K562 (cell line): ENCODE results near the gene COPS8. TPM values are rescaled to one million over a fixed set of nuclear protein-coding genes. Genes with fewer than 3 reads are reported as not detected.

ENCODE experiments used
- ATAC-seq: fragments of 200-7000 bp; cut with Tn5 transposase; 3 replicates; pipeline ENCODE4 v1.9.1; 2020; ENCODE audit warnings: moderate library complexity
- BruUV-seq: library from RNA; stranded (reverse); fragments of 400-500 nt; replicated peaks from 2 replicates; lab custom pipeline; 2021; lab: Mats Ljungman, UMichigan
- CTCF ChIA-PET: fragments of 300-600 bp; formaldehyde crosslinking; extraction: SDS; loops from one replicate; lab custom pipeline; 2021; ENCODE audit warnings: low intra/inter-chr PET ratio; lab: Yijun Ruan, JAX
- POLR2A ChIA-PET: fragments of 300-600, 350-650 bp; sonication (Branson Sonifier 250); formaldehyde crosslinking; extraction: SDS; loops from one replicate; lab custom pipeline; 2021; ENCODE audit warnings: antibody characterized with exemption, inconsistent platforms; lab: Yijun Ruan, JAX
- DNase-seq, 4 experiments: peaks; one replicate each; pipeline versions ENCODE4 v3.0.0 to v3.0.0-alpha.2; 2011 to 2018; ENCODE audit warnings: low spot score in 3 of 4, mixed read lengths in 3 of 4; ENCODE audit errors: extremely low read depth in 1 of 4
- FAIRE-seq: peaks from 2 replicates; lab custom pipeline; 2011; peaks lifted over from hg19 to GRCh38; lab: Jason Lieb, UNC
- H2AFZ ChIP-seq: 2 replicates; pipeline ENCODE4 v1.6.0; 2011; ENCODE audit warnings: low read depth, low read length, control low read depth, inconsistent platforms
- H3K27ac ChIP-seq: fragments of 200-600 bp; 3 replicates; pipeline ENCODE4 v1.8.0; 2011; ENCODE audit warnings: low read depth, mild to moderate bottlenecking, control low read depth, inconsistent platforms, low read length, moderate library complexity, mixed read lengths; ENCODE audit errors: extremely low read depth
- H3K27me3 ChIP-seq, 2 experiments: fragments of 300-600 bp in 1 of 2; 2 replicates in 1 of 2; 3 replicates in 1 of 2; pipeline versions ENCODE4 v1.6.0 to v1.8.0; 2011; ENCODE audit warnings: inconsistent platforms in 2 of 2, low read length in 2 of 2, mild to moderate bottlenecking in 1 of 2, mixed read lengths in 1 of 2, moderate library complexity in 1 of 2; ENCODE audit not compliant: control insufficient read depth in 2 of 2, insufficient read depth in 2 of 2
- H3K36me3 ChIP-seq: fragments of 300-600 bp; 3 replicates; pipeline ENCODE4 v1.8.0; 2011; ENCODE audit warnings: mild to moderate bottlenecking, low read length, inconsistent platforms; ENCODE audit not compliant: control insufficient read depth, insufficient read depth
- H3K4me1 ChIP-seq, 2 experiments: fragments of 200-600 bp in 1 of 2; replicated peaks in 1 of 2; 2 replicates in 1 of 2; 3 replicates in 1 of 2; pipeline versions ENCODE4 v1.5.1 to v1.8.0; 2011; ENCODE audit warnings: inconsistent platforms in 2 of 2, low read length in 2 of 2, mild to moderate bottlenecking in 1 of 2, mixed read lengths in 1 of 2, moderate library complexity in 1 of 2; ENCODE audit not compliant: control insufficient read depth in 2 of 2, insufficient read depth in 2 of 2
- H3K4me2 ChIP-seq: 2 replicates; pipeline ENCODE4 v1.6.1; 2011; ENCODE audit warnings: low read length, control low read depth, inconsistent platforms, mixed read lengths; ENCODE audit not compliant: insufficient read depth
- H3K4me3 ChIP-seq: fragments of 200-600 bp; sonication (generic), shearing (Covaris generic); 2 replicates; pipeline ENCODE4 v1.5.1; 2016; ENCODE audit warnings: control low read depth, inconsistent platforms
- H3K79me2 ChIP-seq: fragments of 200-600 bp; 3 replicates; pipeline ENCODE4 v1.8.0; 2011; ENCODE audit warnings: low read length, inconsistent platforms; ENCODE audit not compliant: control insufficient read depth, insufficient read depth
- H3K9ac ChIP-seq, 2 experiments: 2 replicates each; pipeline versions ENCODE4 v1.6.0 to v1.6.1; 2011; ENCODE audit warnings: low read depth in 2 of 2, low read length in 2 of 2, control low read depth in 1 of 2, inconsistent platforms in 1 of 2, mild to moderate bottlenecking in 1 of 2, mixed read lengths in 1 of 2; ENCODE audit not compliant: insufficient read depth in 1 of 2
- H3K9me1 ChIP-seq: one replicate; pipeline ENCODE4 v1.6.0; 2011; ENCODE audit warnings: inconsistent platforms, mild to moderate bottlenecking, low read length, moderate library complexity; ENCODE audit not compliant: control insufficient read depth, insufficient read depth
- H3K9me3 ChIP-seq: replicated peaks from 2 replicates; pipeline ENCODE4 v1.5.1; 2011; ENCODE audit warnings: low read depth, low read length, inconsistent platforms; ENCODE audit not compliant: control insufficient read depth, insufficient read depth
- H4K20me1 ChIP-seq: replicated peaks from 2 replicates; pipeline ENCODE4 v1.6.1; 2011; ENCODE audit warnings: low read length, inconsistent platforms, mixed read lengths; ENCODE audit not compliant: control insufficient read depth, insufficient read depth
- CXXC5 ChIP-seq: fragments of 250-450 bp; sonication (Bioruptor Pico); IDR thresholded peaks from 2 replicates; pipeline ENCODE4 v1.8.0; 2022; ENCODE audit warnings: inconsistent platforms, mild to moderate bottlenecking, moderate library complexity
- DLX4 ChIP-seq: fragments of 250-450 bp; sonication (Bioruptor Pico); IDR thresholded peaks from 2 replicates; pipeline ENCODE4 v1.6.1; 2021; ENCODE audit warnings: mild to moderate bottlenecking
- E2F8 ChIP-seq: fragments of 450-650 bp; IDR thresholded peaks from 2 replicates; pipeline ENCODE4 v1.7.1; 2018; ENCODE audit warnings: mild to moderate bottlenecking, low read depth; ENCODE audit not compliant: partially characterized antibody
- MCM2 ChIP-seq: fragments of 450-650 bp; IDR thresholded peaks from 2 replicates; pipeline ENCODE4 v1.6.1; 2017; ENCODE audit warnings: low read depth, mild to moderate bottlenecking
- NEUROD1 ChIP-seq: fragments of 150-350 bp; IDR thresholded peaks from 2 replicates; pipeline ENCODE4 v1.6.1; 2014; ENCODE audit warnings: borderline replicate concordance, low read length, low read depth; ENCODE audit not compliant: partially characterized antibody
- PHF21A ChIP-seq: fragments of 450-650 bp; IDR thresholded peaks from 2 replicates; pipeline ENCODE4 v1.6.1; 2017; ENCODE audit warnings: low read depth, borderline replicate concordance
- PKNOX1 ChIP-seq: fragments of 450-650 bp; IDR thresholded peaks from 2 replicates; pipeline ENCODE4 v1.6.1; 2016
- POLR2AphosphoS2 ChIP-seq: IDR thresholded peaks from 2 replicates; pipeline ENCODE4 v1.6.1; 2012; ENCODE audit warnings: low read length, improper control_type of control experiment
- RBBP5 ChIP-seq: fragments of 200-600 bp; sonication (generic); IDR thresholded peaks from 2 replicates; pipeline ENCODE4 v1.6.1; 2012; ENCODE audit warnings: borderline replicate concordance, mild to moderate bottlenecking, low read length, control low read depth, inconsistent platforms; ENCODE audit not compliant: insufficient read depth, poor library complexity, severe bottlenecking
- SFPQ ChIP-seq: fragments of 200-400 bp; formaldehyde crosslinking; IDR thresholded peaks from 2 replicates; pipeline ENCODE4 v1.6.1; 2017; ENCODE audit warnings: mild to moderate bottlenecking, low read depth, low read length, moderate library complexity
- TCF7L2 ChIP-seq: fragments of 150-350 bp; IDR thresholded peaks from 2 replicates; pipeline ENCODE4 v1.6.1; 2016; ENCODE audit warnings: low read depth, mild to moderate bottlenecking, low read length, moderate library complexity
- USF1 ChIP-seq: sonication (generic); formaldehyde crosslinking; IDR thresholded peaks from 2 replicates; pipeline ENCODE4 v1.9.0; 2022; ENCODE audit warnings: mild to moderate bottlenecking, missing genetic modification reagents
- WHSC1 ChIP-seq: IDR thresholded peaks from one replicate; pipeline ENCODE4 v1.6.1; 2012; ENCODE audit warnings: low read length, control low read depth, inconsistent platforms
- ZNF431 ChIP-seq: sonication (generic); formaldehyde crosslinking; IDR thresholded peaks from 2 replicates; pipeline ENCODE4 v1.8.0; 2022; ENCODE audit warnings: mild to moderate bottlenecking, missing genetic modification reagents
- ZNF511 ChIP-seq: sonication (generic); formaldehyde crosslinking; IDR thresholded peaks from 2 replicates; pipeline ENCODE4 v1.8.0; 2022; ENCODE audit warnings: mild to moderate bottlenecking, missing genetic modification reagents
- WGBS: fragments of 100-300 bp; shearing (Covaris generic); methylation state at CpG from one replicate; pipeline ENCODE4 v1.1.6; 2016; ENCODE audit warnings: low coverage, mixed read lengths; ENCODE audit not compliant: insufficient coverage; ENCODE audit errors: missing lambda C conversion rate; 5-methylcytosine and 5-hydroxymethylcytosine counted together
- in situ Hi-C: fragments of 300-500 bp; cut with MboI; formaldehyde crosslinking; loops from 4 replicates; pipeline ENCODE4 v1.15.0; 2018; ENCODE audit warnings: inconsistent platforms, mixed read lengths
- intact Hi-C: fragments of 100-400 bp; cut with micrococcal nuclease; formaldehyde crosslinking; loops from 2 replicates; pipeline ENCODE4 v1.14.2; 2022
- polyA plus RNA-seq, 8 experiments: library from polyadenylated mRNA; depleted of rRNA in 4 of 8; stranded (reverse) in 5 of 8; unstranded in 3 of 8; fragments of >200 nt; fragmentation: Nextera tagmentation in 2 of 8; fragmentation: Illumina TruSeq in 1 of 8; extraction: Ambion mirVana in 2 of 8; extraction: Trizol in 1 of 8; gene quantifications; 2 replicates each; pipeline versions ENCODE4 v1.2.1 to v1.2.3, GENCODE V29; 2011 to 2014; ENCODE audit warnings: inconsistent platforms in 1 of 8, missing spikeins in 1 of 8
- total RNA-seq, 7 experiments: library from RNA; depleted of rRNA in 6 of 7; stranded (reverse); fragments of >200 nt in 6 of 7; fragmentation: Illumina TruSeq in 2 of 7; extraction: Trizol in 2 of 7; gene quantifications; 2 replicates each; pipeline versions ENCODE4 v1.2.1 to v1.2.3, GENCODE V29; 2011 to 2021; ENCODE audit warnings: low replicate concordance in 1 of 7

The COPS8 gene
- total and polyA plus RNA-seq, 9 of the 15 experiments (the other 6 are each of a cell fraction or from before 2014, with no cell fraction given): 28.2 to 97.3 (median 58.9) TPM

- TF ChIP-seq CXXC5 (CRISPR knock-in tag): no peak
- TF ChIP-seq WHSC1: no peak
- TF ChIP-seq ZNF431 (CRISPR knock-in tag): no peak
- no peak for TF ChIP-seq NEUROD1
- no peak for TF ChIP-seq DLX4 (CRISPR knock-in tag)
- TF ChIP-seq PHF21A: no peak
- TF ChIP-seq SFPQ: no peak
- no peak for TF ChIP-seq MCM2
- TF ChIP-seq E2F8: no peak
- no peak for TF ChIP-seq TCF7L2
- TF ChIP-seq PKNOX1: no peak
- TF ChIP-seq POLR2AphosphoS2: no peak
- TF ChIP-seq USF1: no peak
- no peak for TF ChIP-seq RBBP5
- no peak for TF ChIP-seq ZNF511 (CRISPR knock-in tag)
- H3K4me3 ChIP-seq: no peak overlapping the region
- no peak overlapping the region for H3K9ac ChIP-seq
- in situ Hi-C loops (no loop called here), intact Hi-C loops (no loop called here)
- ATAC-seq: no peak
- CTCF ChIA-PET: no interaction called here
- no peaks in the 10 kb centered on the region for H3K79me2 ChIP-seq
- H3K36me3 ChIP-seq: peaks cover 56% of the 10 kb centered on the region
- H3K9me3 ChIP-seq: no peaks in the 10 kb centered on the region
- no TSS peak for BruUV-seq
- no peak overlapping the region for H2AFZ ChIP-seq
- H3K4me1 ChIP-seq: no peaks in the 10 kb centered on the region
- no peak overlapping the region for H3K4me2 ChIP-seq
- no peaks in the 10 kb centered on the region; the same call in 1 of the 2 replicates for H4K20me1 ChIP-seq
- H3K9me1 ChIP-seq: no peaks in the 10 kb centered on the region
- no peak for DNase-seq
- 67% methylated on average over 4 of the region's 4 CpGs for WGBS
- no peak overlapping the region for H3K27ac ChIP-seq
- H3K27me3 ChIP-seq: no peaks in the 10 kb centered on the region
- POLR2A ChIA-PET: interaction anchor here (0.6 to 1.5 kb wide), 3 partner anchors 10 to 1449 kb away, joined by 3 read pairs; no protein-coding TSS in a partner anchor
- FAIRE-seq: no peak
Measured at GRCh38 chr2:237096201-237096600, 10.5 kb downstream of the COPS8 start.
